HepG2 (cell line): ENCODE measurements around the gene ODC1. TPM values are rescaled to one million over a fixed set of nuclear protein-coding genes. Genes with fewer than 3 reads are reported as not detected.

Experiments used
- ATM ChIP-seq: fragments of 450-650 bp; IDR thresholded peaks from 2 replicates; pipeline ENCODE4 v1.7.1; 2017; ENCODE audit warnings: mild to moderate bottlenecking, borderline replicate concordance
- CEBPG ChIP-seq: IDR thresholded peaks from 2 replicates; pipeline ENCODE4 v1.6.1; 2016
- ELF3 ChIP-seq: IDR thresholded peaks from 2 replicates; pipeline ENCODE4 v1.6.1; 2016; ENCODE audit warnings: missing genetic modification reagents, missing compliant biosample characterization
- EP300 ChIP-seq, 3 experiments: sonication (generic) in 1 of 3; formaldehyde crosslinking in 1 of 3; IDR thresholded peaks; 2 replicates each; pipeline versions ENCODE4 v1.5.1 to v1.6.1; 2011 to 2020; ENCODE audit warnings: low read depth in 2 of 3, low read length in 2 of 3, borderline replicate concordance in 1 of 3, improper control_type of control experiment in 1 of 3, mild to moderate bottlenecking in 1 of 3, missing genetic modification reagents in 1 of 3, moderate library complexity in 1 of 3
- FIP1L1 ChIP-seq: fragments of 200-400 bp; formaldehyde crosslinking; IDR thresholded peaks from 2 replicates; pipeline ENCODE4 v1.6.1; 2018; ENCODE audit warnings: low read depth, mild to moderate bottlenecking, low read length, moderate library complexity, borderline replicate concordance; ENCODE audit not compliant: insufficient read depth
- FOSL1 ChIP-seq: sonication (generic); formaldehyde crosslinking; IDR thresholded peaks from 2 replicates; pipeline ENCODE4 v1.9.0; 2021; ENCODE audit warnings: missing genetic modification reagents, borderline replicate concordance
- MTF2 ChIP-seq: sonication (generic); formaldehyde crosslinking; IDR thresholded peaks from 2 replicates; pipeline ENCODE4 v1.5.0; 2020; ENCODE audit warnings: missing genetic modification reagents, borderline replicate concordance
- NFE2L1 ChIP-seq: sonication (generic); formaldehyde crosslinking; IDR thresholded peaks from 2 replicates; pipeline ENCODE4 v1.4.0; 2020; ENCODE audit warnings: missing genetic modification reagents, mild to moderate bottlenecking, borderline replicate concordance
- NKX3-1 ChIP-seq: sonication (generic); formaldehyde crosslinking; IDR thresholded peaks from 2 replicates; pipeline ENCODE4 v1.5.0; 2020; ENCODE audit warnings: missing genetic modification reagents
- PHF21A ChIP-seq: sonication (generic); formaldehyde crosslinking; IDR thresholded peaks from 2 replicates; pipeline ENCODE4 v1.5.0; 2020; ENCODE audit warnings: mild to moderate bottlenecking, missing genetic modification reagents
- POLR2A ChIP-seq, 2 experiments: IDR thresholded peaks; 2 replicates each; pipeline ENCODE4 v1.6.1; 2011; ENCODE audit warnings: low read depth in 2 of 2, low read length in 2 of 2, mild to moderate bottlenecking in 1 of 2, moderate library complexity in 1 of 2; ENCODE audit not compliant: insufficient read depth in 1 of 2
- PPARG ChIP-seq: conservative IDR thresholded peaks from 2 replicates; pipeline ENCODE4 v1.6.1; 2016; ENCODE audit warnings: missing biosample characterization, missing genetic modification reagents
- PTBP1 ChIP-seq: fragments of 200-400 bp; formaldehyde crosslinking; IDR thresholded peaks from 2 replicates; pipeline ENCODE4 v1.6.1; 2018; ENCODE audit warnings: low read length, low read depth; ENCODE audit not compliant: poor library complexity, severe bottlenecking
- SOX13 ChIP-seq, 3 experiments: fragments of 450-650 bp in 1 of 3; sonication (generic) in 1 of 3; formaldehyde crosslinking in 1 of 3; IDR thresholded peaks in 2 of 3; conservative IDR thresholded peaks in 1 of 3; 2 replicates each; pipeline versions ENCODE4 v1.5.0 to v1.6.1; 2016 to 2020; ENCODE audit warnings: antibody characterized with exemption in 1 of 3, mild to moderate bottlenecking in 1 of 3, missing compliant biosample characterization in 1 of 3, missing genetic modification reagents in 1 of 3, moderate library complexity in 1 of 3
- STAG1 ChIP-seq: sonication (generic); formaldehyde crosslinking; IDR thresholded peaks from 2 replicates; pipeline ENCODE4 v1.4.0; 2020; ENCODE audit warnings: missing genetic modification reagents
- ZFP90 ChIP-seq: sonication (generic); formaldehyde crosslinking; IDR thresholded peaks from 2 replicates; pipeline ENCODE4 v1.8.0; 2022; ENCODE audit warnings: missing genetic modification reagents, mild to moderate bottlenecking, inconsistent platforms, borderline replicate concordance
- ZFX ChIP-seq: sonication (generic); formaldehyde crosslinking; IDR thresholded peaks from 2 replicates; pipeline ENCODE4 v1.4.0; 2020; ENCODE audit warnings: mild to moderate bottlenecking, low read depth, missing genetic modification reagents, moderate library complexity
- ZSCAN31 ChIP-seq: sonication (generic); formaldehyde crosslinking; IDR thresholded peaks from 2 replicates; pipeline ENCODE4 v1.5.0; 2020; ENCODE audit warnings: low read depth, mild to moderate bottlenecking, missing genetic modification reagents
- ZZZ3 ChIP-seq: sonication (generic); formaldehyde crosslinking; IDR thresholded peaks from 2 replicates; pipeline ENCODE4 v1.4.0; 2020; ENCODE audit warnings: missing genetic modification reagents, mild to moderate bottlenecking, borderline replicate concordance
- polyA plus RNA-seq, 8 experiments: library from polyadenylated mRNA; depleted of rRNA in 3 of 8; stranded (reverse) in 7 of 8; unstranded in 1 of 8; fragments of >200 nt; fragmentation: Illumina TruSeq in 4 of 8; extraction: Trizol in 4 of 8; gene quantifications; 2 replicates each; pipeline versions ENCODE4 v1.2.1 to v1.2.3, GENCODE V29; 2011 to 2016; ENCODE audit warnings: low read depth in 4 of 8, missing spikeins in 1 of 8, mixed read lengths in 1 of 8; ENCODE audit not compliant: insufficient read depth in 1 of 8
- total RNA-seq, 5 experiments: library from RNA; depleted of rRNA; stranded (reverse); fragments of >200 nt; fragmentation: Illumina TruSeq; extraction: Trizol; gene quantifications; 2 replicates each; pipeline ENCODE4 v1.2.3, GENCODE V29; 2016; ENCODE audit warnings: low read depth in 1 of 5
- TF ChIP-seq, protein P1 (sequence below): sonication (generic); formaldehyde crosslinking; IDR thresholded peaks from 2 replicates; pipeline ENCODE4 v1.4.0; 2020; ENCODE audit warnings: low read depth, mild to moderate bottlenecking, missing genetic modification reagents
- TF ChIP-seq, protein P2 (sequence below): IDR thresholded peaks from 2 replicates; pipeline ENCODE4 v1.6.1; 2016; ENCODE audit warnings: missing compliant biosample characterization, missing genetic modification reagents, borderline replicate concordance
- TF ChIP-seq, protein P3 (sequence below), 2 experiments: sonication (generic) in 1 of 2; formaldehyde crosslinking in 1 of 2; IDR thresholded peaks; 2 replicates each; pipeline versions ENCODE4 v1.4.0 to v1.6.1; 2016 to 2020; ENCODE audit warnings: borderline replicate concordance in 1 of 2, low read depth in 1 of 2, mild to moderate bottlenecking in 1 of 2, missing genetic modification reagents in 1 of 2

Gene ODC1
- total and polyA plus RNA-seq, 2 of the 13 experiments (the other 11 are each of a cell fraction or from before 2014, with no cell fraction given): 142 to 371 TPM

DNA sequence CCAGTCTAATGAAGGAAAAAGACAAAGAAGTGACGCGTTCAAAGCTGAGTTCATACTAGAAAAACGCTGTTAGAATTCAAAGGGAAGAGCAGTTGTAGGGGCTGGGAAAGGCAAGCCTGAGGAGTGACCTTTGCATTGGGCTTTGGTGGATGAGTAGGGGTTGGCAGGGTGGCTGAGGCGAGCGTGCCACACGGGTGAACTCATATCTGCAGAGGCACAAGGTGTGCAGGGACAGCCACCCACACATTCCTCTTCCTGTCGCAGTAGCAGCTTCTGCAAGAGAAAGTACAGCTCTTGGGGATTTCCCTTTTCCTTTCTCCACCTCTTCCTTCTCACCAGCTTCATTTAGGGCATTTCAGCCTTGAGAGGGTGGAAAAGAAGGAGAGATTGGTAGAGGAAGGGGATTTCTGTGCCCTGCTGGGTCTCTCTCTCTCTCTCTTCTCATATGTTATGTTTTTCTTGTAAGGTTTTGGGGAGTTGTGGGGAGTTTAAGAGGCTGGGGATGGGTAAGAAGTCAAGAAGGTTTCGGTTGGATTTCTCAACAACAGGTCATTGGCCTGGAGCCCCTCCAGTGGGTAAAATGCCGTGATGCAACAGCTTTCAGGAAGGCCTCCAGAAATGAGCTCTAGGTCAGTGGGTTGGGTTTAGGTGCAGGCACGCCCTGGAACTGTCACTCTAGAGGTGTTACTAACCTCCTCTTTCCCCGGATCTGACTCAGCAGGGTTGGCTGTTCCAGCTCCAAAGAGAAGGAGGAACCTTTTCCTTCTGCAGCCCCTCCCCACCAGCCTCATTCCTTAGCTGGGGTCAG lies 40.1 kb downstream of the ODC1 start (continued):
- TF ChIP-seq MTF2 (CRISPR knock-in tag): no peak
- peak in 1 of 2 experiments; percentile 52; a peak in 2 of 4 replicates for TF ChIP-seq EP300 (IDR thresholded peaks at IDR 0.05; ENCODE audit: low read depth in 2 of 2, low read length in 2 of 2)
- TF ChIP-seq EP300 (CRISPR knock-in tag; IDR thresholded peaks at IDR 0.05; ENCODE audit: borderline replicate concordance): no peak
- TF ChIP-seq CEBPG (CRISPR knock-in tag): peak; percentile 91
- TF ChIP-seq PPARG (CRISPR knock-in tag): 0 out of 2 replicates have a peak, but pooled peaks have one; percentile 22
- no peak for TF ChIP-seq NKX3-1 (CRISPR knock-in tag)
- TF ChIP-seq NFE2L1 (CRISPR knock-in tag): no peak
- TF ChIP-seq, protein P1, sequence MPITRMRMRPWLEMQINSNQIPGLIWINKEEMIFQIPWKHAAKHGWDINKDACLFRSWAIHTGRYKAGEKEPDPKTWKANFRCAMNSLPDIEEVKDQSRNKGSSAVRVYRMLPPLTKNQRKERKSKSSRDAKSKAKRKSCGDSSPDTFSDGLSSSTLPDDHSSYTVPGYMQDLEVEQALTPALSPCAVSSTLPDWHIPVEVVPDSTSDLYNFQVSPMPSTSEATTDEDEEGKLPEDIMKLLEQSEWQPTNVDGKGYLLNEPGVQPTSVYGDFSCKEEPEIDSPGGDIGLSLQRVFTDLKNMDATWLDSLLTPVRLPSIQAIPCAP (CRISPR knock-in tag): no peak
- no peak for TF ChIP-seq ZZZ3
- TF ChIP-seq ZSCAN31 (CRISPR knock-in tag): no peak
- 0 out of 4 replicates have a peak, but pooled peaks of 1 of the 2 experiments have one; percentile 6 for TF ChIP-seq POLR2A (IDR thresholded peaks at IDR 0.05; ENCODE audit: insufficient read depth in 1 of 2, low read depth in 2 of 2, low read length in 2 of 2)
- TF ChIP-seq, protein P2, sequence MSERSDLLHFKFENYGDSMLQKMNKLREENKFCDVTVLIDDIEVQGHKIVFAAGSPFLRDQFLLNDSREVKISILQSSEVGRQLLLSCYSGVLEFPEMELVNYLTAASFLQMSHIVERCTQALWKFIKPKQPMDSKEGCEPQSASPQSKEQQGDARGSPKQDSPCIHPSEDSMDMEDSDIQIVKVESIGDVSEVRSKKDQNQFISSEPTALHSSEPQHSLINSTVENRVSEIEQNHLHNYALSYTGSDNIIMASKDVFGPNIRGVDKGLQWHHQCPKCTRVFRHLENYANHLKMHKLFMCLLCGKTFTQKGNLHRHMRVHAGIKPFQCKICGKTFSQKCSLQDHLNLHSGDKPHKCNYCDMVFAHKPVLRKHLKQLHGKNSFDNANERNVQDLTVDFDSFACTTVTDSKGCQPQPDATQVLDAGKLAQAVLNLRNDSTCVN: peak; percentile 100
- no peak for TF ChIP-seq FIP1L1
- TF ChIP-seq STAG1 (CRISPR knock-in tag): no peak
- TF ChIP-seq FOSL1 (CRISPR knock-in tag): no peak
- TF ChIP-seq PTBP1: no peak
- no peak for TF ChIP-seq ZFP90 (CRISPR knock-in tag)
- TF ChIP-seq SOX13 (IDR thresholded peaks at IDR 0.05): no peak
- no peak for TF ChIP-seq SOX13 (CRISPR knock-in tag; conservative IDR thresholded peaks at IDR 0.05 in 1 of 2, IDR thresholded peaks at IDR 0.05 in 1 of 2)
- TF ChIP-seq ATM: no peak
- TF ChIP-seq ELF3 (CRISPR knock-in tag): peak; percentile 36; the same call in 1 of the 2 replicates
- TF ChIP-seq PHF21A: peak; percentile 69
- TF ChIP-seq ZFX (CRISPR knock-in tag): peak; percentile 50
- TF ChIP-seq, protein P3, sequence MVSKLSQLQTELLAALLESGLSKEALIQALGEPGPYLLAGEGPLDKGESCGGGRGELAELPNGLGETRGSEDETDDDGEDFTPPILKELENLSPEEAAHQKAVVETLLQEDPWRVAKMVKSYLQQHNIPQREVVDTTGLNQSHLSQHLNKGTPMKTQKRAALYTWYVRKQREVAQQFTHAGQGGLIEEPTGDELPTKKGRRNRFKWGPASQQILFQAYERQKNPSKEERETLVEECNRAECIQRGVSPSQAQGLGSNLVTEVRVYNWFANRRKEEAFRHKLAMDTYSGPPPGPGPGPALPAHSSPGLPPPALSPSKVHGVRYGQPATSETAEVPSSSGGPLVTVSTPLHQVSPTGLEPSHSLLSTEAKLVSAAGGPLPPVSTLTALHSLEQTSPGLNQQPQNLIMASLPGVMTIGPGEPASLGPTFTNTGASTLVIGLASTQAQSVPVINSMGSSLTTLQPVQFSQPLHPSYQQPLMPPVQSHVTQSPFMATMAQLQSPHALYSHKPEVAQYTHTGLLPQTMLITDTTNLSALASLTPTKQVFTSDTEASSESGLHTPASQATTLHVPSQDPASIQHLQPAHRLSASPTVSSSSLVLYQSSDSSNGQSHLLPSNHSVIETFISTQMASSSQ (IDR thresholded peaks at IDR 0.05; ENCODE audit: low read depth): no peak
- TF ChIP-seq, protein P3 (CRISPR knock-in tag; IDR thresholded peaks at IDR 0.05; ENCODE audit: borderline replicate concordance): peak; percentile 48; the same call in 1 of the 2 replicates
